ENCODE measurements around the gene SLC25A34. TPM values are rescaled to one million over a fixed set of nuclear protein-coding genes. Genes with fewer than 3 reads are reported as not detected.

SLC25A34 gene
- total RNA-seq, 1 donor from 2014 or later = 2.8 TPM

GRCh38 chr1:15702722-15703550, 33.1 kb upstream of the SLC25A34 start:
- Mint-ChIP-seq H3K27me3 (ENCODE audit: unreplicated experiment) (no peaks in the 10 kb centered on the region), H3K4me1 (ENCODE audit: unreplicated experiment) (peaks cover 26% of the 10 kb centered on the region), H3K36me3 (ENCODE audit: unreplicated experiment) (peaks cover 8% of the 10 kb centered on the region), H3K4me3 (ENCODE audit: unreplicated experiment) (peak overlapping the region; percentile 17), H3K9me3 (ENCODE audit: unreplicated experiment) (no peaks in the 10 kb centered on the region), H3K27ac (ENCODE audit: unreplicated experiment) (peak overlapping the region; percentile 96)
- no peak for DNase-seq (ENCODE audit: extremely low spot score, unreplicated experiment)
- TF ChIP-seq CTCF (IDR thresholded peaks at IDR 0.05) = peak; percentile 27

- DNase-seq (ENCODE audit: extremely low spot score, unreplicated experiment) = no peak
- H3K9me3 Mint-ChIP-seq (ENCODE audit: unreplicated experiment) = no peaks in the 10 kb centered on the region
- H3K36me3 Mint-ChIP-seq (ENCODE audit: unreplicated experiment) = peaks cover 8% of the 10 kb centered on the region
These were observed 32.5 kb upstream of the SLC25A34 start for GRCh38 chr1:15703562-15703961.

GRCh38 chr1:15704526-15705183, 31.4 kb upstream of the SLC25A34 start:
- no peak overlapping the region for H3K4me3 Mint-ChIP-seq (ENCODE audit: unreplicated experiment)

More at GRCh38 chr1:15703562-15703961, 32.5 kb upstream of the SLC25A34 start:
- Mint-ChIP-seq H3K27me3 (ENCODE audit: unreplicated experiment) (no peaks in the 10 kb centered on the region), H3K4me3 (ENCODE audit: unreplicated experiment) (peak overlapping the region; percentile 17), H3K27ac (ENCODE audit: unreplicated experiment) (peak overlapping the region; percentile 96), H3K4me1 (ENCODE audit: unreplicated experiment) (peaks cover 26% of the 10 kb centered on the region)
- no peak for TF ChIP-seq CTCF (IDR thresholded peaks at IDR 0.05)

GRCh38 chr1:15705184-15705566, 30.9 kb upstream of the SLC25A34 start:
- Mint-ChIP-seq H3K4me1 (ENCODE audit: unreplicated experiment) (peaks cover 28% of the 10 kb centered on the region), H3K27me3 (ENCODE audit: unreplicated experiment) (no peaks in the 10 kb centered on the region), H3K27ac (ENCODE audit: unreplicated experiment) (peak overlapping the region; percentile 96), H3K36me3 (ENCODE audit: unreplicated experiment) (peaks cover 8% of the 10 kb centered on the region), H3K9me3 (ENCODE audit: unreplicated experiment) (no peaks in the 10 kb centered on the region), H3K4me3 (ENCODE audit: unreplicated experiment) (no peak overlapping the region)
- no peak for TF ChIP-seq CTCF (IDR thresholded peaks at IDR 0.05)
- DNase-seq (ENCODE audit: extremely low spot score, unreplicated experiment) = no peak

More at GRCh38 chr1:15704526-15705183, 31.4 kb upstream of the SLC25A34 start:
- no peaks in the 10 kb centered on the region for H3K27me3 Mint-ChIP-seq (ENCODE audit: unreplicated experiment)
- H3K9me3 Mint-ChIP-seq (ENCODE audit: unreplicated experiment) = no peaks in the 10 kb centered on the region
- peak overlapping the region; percentile 96 for H3K27ac Mint-ChIP-seq (ENCODE audit: unreplicated experiment)
- no peak for TF ChIP-seq CTCF (IDR thresholded peaks at IDR 0.05)
- peaks cover 28% of the 10 kb centered on the region for H3K4me1 Mint-ChIP-seq (ENCODE audit: unreplicated experiment)
- no peak for DNase-seq (ENCODE audit: extremely low spot score, unreplicated experiment)
- peaks cover 8% of the 10 kb centered on the region for H3K36me3 Mint-ChIP-seq (ENCODE audit: unreplicated experiment)

- no peaks in the 10 kb centered on the region for H3K27me3 Mint-ChIP-seq (ENCODE audit: unreplicated experiment)
- DNase-seq (ENCODE audit: extremely low spot score, unreplicated experiment) = no peak
- H3K4me1 Mint-ChIP-seq (ENCODE audit: unreplicated experiment) = peaks cover 28% of the 10 kb centered on the region
- H3K27ac Mint-ChIP-seq (ENCODE audit: unreplicated experiment) = no peak overlapping the region
- peaks cover 6% of the 10 kb centered on the region for H3K36me3 Mint-ChIP-seq (ENCODE audit: unreplicated experiment)
- no peaks in the 10 kb centered on the region for H3K9me3 Mint-ChIP-seq (ENCODE audit: unreplicated experiment)
- H3K4me3 Mint-ChIP-seq (ENCODE audit: unreplicated experiment) = no peak overlapping the region
- no peak for TF ChIP-seq CTCF (IDR thresholded peaks at IDR 0.05)
These were observed 29.3 kb upstream of the SLC25A34 start for GRCh38 chr1:15706751-15707150.
